HEK293 (cell line): ENCODE results near the gene ITSN2.

Source experiments
- KLF16 ChIP-seq: fragments of 450-650 bp; formaldehyde crosslinking; IDR thresholded peaks from 2 replicates; pipeline ENCODE4 v1.5.1; 2017; ENCODE audit warnings: missing biosample characterization, missing genetic modification characterization
- ZNF10 ChIP-seq: fragments of 450-650 bp; formaldehyde crosslinking; IDR thresholded peaks from 2 replicates; pipeline ENCODE4 v1.5.1; 2017; ENCODE audit warnings: missing biosample characterization, missing genetic modification characterization
- ZNF391 ChIP-seq: fragments of 450-650 bp; formaldehyde crosslinking; IDR thresholded peaks from 2 replicates; pipeline ENCODE4 v1.5.1; 2016; ENCODE audit warnings: low read depth, missing biosample characterization, missing genetic modification characterization, borderline replicate concordance
- ZNF416 ChIP-seq: fragments of 450-650 bp; formaldehyde crosslinking; IDR thresholded peaks from 2 replicates; pipeline ENCODE4 v1.5.1; 2016; ENCODE audit warnings: missing biosample characterization, missing genetic modification characterization
- ZNF549 ChIP-seq: fragments of 450-650 bp; IDR thresholded peaks from 2 replicates; pipeline ENCODE4 v1.5.1; 2018; ENCODE audit warnings: missing biosample characterization, missing genetic modification characterization, mild to moderate bottlenecking, inconsistent platforms, moderate library complexity
- ZNF768 ChIP-seq: fragments of 450-650 bp; formaldehyde crosslinking; IDR thresholded peaks from 2 replicates; pipeline ENCODE4 v1.5.1; 2018; ENCODE audit warnings: missing biosample characterization, mild to moderate bottlenecking, missing genetic modification characterization
- TF ChIP-seq, protein P1 (sequence below): fragments of 450-650 bp; formaldehyde crosslinking; IDR thresholded peaks from 2 replicates; pipeline ENCODE4 v1.5.1; 2016; ENCODE audit warnings: missing biosample characterization, missing genetic modification characterization, borderline replicate concordance
- TF ChIP-seq, protein P2 (sequence below): fragments of 450-650 bp; formaldehyde crosslinking; IDR thresholded peaks from 2 replicates; pipeline ENCODE4 v1.5.1; 2016; ENCODE audit warnings: missing biosample characterization, missing genetic modification characterization
- TF ChIP-seq, protein P3 (sequence below): fragments of 450-650 bp; formaldehyde crosslinking; IDR thresholded peaks from 2 replicates; pipeline ENCODE4 v1.5.1; 2016; ENCODE audit warnings: missing biosample characterization, missing genetic modification characterization

DNA sequence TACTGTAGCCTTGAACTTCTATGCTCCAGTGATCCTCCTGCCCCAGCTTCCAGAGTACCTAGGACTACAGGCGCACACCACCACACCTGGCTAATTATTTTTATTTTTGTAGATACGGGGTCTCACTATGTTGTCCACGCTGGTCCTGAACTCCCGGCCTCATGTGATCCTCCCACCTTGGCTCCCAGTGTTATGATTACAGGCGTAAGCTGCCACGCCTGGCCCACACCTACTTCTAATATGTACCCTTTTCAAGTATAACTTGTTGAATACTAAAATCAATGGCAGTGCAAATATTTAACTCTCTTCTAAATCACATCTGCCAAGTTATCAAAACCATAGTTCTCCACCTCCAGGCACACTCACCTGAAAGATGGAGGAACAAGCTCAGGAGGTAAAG is 58.7 kb downstream of the ITSN2 start:
- TF ChIP-seq, protein P1, sequence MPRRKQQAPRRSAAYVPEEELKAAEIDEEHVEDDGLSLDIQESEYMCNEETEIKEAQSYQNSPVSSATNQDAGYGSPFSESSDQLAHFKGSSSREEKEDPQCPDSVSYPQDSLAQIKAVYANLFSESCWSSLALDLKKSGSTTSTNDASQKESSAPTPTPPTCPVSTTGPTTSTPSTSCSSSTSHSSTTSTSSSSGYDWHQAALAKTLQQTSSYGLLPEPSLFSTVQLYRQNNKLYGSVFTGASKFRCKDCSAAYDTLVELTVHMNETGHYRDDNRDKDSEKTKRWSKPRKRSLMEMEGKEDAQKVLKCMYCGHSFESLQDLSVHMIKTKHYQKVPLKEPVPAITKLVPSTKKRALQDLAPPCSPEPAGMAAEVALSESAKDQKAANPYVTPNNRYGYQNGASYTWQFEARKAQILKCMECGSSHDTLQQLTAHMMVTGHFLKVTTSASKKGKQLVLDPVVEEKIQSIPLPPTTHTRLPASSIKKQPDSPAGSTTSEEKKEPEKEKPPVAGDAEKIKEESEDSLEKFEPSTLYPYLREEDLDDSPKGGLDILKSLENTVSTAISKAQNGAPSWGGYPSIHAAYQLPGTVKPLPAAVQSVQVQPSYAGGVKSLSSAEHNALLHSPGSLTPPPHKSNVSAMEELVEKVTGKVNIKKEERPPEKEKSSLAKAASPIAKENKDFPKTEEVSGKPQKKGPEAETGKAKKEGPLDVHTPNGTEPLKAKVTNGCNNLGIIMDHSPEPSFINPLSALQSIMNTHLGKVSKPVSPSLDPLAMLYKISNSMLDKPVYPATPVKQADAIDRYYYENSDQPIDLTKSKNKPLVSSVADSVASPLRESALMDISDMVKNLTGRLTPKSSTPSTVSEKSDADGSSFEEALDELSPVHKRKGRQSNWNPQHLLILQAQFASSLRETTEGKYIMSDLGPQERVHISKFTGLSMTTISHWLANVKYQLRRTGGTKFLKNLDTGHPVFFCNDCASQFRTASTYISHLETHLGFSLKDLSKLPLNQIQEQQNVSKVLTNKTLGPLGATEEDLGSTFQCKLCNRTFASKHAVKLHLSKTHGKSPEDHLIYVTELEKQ (tag by site-specific recombination): no peak
- no peak for TF ChIP-seq ZNF768 (tag by site-specific recombination)
- no peak for TF ChIP-seq ZNF416 (tag by site-specific recombination)
- TF ChIP-seq ZNF549 (tag by site-specific recombination): no peak
- TF ChIP-seq, protein P2, sequence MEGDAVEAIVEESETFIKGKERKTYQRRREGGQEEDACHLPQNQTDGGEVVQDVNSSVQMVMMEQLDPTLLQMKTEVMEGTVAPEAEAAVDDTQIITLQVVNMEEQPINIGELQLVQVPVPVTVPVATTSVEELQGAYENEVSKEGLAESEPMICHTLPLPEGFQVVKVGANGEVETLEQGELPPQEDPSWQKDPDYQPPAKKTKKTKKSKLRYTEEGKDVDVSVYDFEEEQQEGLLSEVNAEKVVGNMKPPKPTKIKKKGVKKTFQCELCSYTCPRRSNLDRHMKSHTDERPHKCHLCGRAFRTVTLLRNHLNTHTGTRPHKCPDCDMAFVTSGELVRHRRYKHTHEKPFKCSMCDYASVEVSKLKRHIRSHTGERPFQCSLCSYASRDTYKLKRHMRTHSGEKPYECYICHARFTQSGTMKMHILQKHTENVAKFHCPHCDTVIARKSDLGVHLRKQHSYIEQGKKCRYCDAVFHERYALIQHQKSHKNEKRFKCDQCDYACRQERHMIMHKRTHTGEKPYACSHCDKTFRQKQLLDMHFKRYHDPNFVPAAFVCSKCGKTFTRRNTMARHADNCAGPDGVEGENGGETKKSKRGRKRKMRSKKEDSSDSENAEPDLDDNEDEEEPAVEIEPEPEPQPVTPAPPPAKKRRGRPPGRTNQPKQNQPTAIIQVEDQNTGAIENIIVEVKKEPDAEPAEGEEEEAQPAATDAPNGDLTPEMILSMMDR (tag by site-specific recombination): no peak
- TF ChIP-seq, protein P3, sequence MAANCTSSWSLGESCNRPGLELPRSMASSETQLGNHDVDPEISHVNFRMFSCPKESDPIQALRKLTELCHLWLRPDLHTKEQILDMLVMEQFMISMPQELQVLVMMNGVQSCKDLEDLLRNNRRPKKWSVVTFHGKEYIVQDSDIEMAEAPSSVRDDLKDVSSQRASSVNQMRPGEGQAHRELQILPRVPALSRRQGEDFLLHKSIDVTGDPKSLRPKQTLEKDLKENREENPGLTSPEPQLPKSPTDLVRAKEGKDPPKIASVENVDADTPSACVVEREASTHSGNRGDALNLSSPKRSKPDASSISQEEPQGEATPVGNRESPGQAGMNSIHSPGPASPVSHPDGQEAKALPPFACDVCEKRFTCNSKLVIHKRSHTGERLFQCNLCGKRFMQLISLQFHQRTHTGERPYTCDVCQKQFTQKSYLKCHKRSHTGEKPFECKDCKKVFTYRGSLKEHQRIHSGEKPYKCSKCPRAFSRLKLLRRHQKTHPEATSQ: no peak
- no peak for TF ChIP-seq KLF16 (tag by site-specific recombination)
- TF ChIP-seq ZNF391 (tag by site-specific recombination): no peak
- TF ChIP-seq ZNF10 (tag by site-specific recombination): no peak
